Activated T-helper 17 cell treated with anti-CD3 and anti-CD28 coated beads, Interleukin-2, amount 50 U/mL, for 72 hours (primary cell): ENCODE data around the gene POFUT1. TPM values are rescaled to one million over a fixed set of nuclear protein-coding genes. Genes with fewer than 3 reads are reported as not detected.

Source experiments
- ATAC-seq: fragments of 150-1000 bp; cut with Tn5 transposase; replicated peaks from 2 replicates; pipeline ENCODE4 v1.10.0; 2021; ENCODE audit warnings: mild to moderate bottlenecking, moderate library complexity
- H3K27ac Mint-ChIP-seq: one replicate; pipeline ENCODE4 v1.8.0; 2022; ENCODE audit warnings: mixed read lengths
- H3K27me3 Mint-ChIP-seq: one replicate; pipeline ENCODE4 v1.8.0; 2022; ENCODE audit warnings: mixed read lengths
- H3K36me3 Mint-ChIP-seq: one replicate; pipeline ENCODE4 v1.8.0; 2022; ENCODE audit warnings: low read depth, mild to moderate bottlenecking, mixed read lengths
- H3K4me1 Mint-ChIP-seq: one replicate; pipeline ENCODE4 v1.8.0; 2022; ENCODE audit warnings: mixed read lengths
- H3K4me3 Mint-ChIP-seq: one replicate; pipeline ENCODE4 v1.8.0; 2022; ENCODE audit warnings: mild to moderate bottlenecking, mixed read lengths
- H3K9me3 Mint-ChIP-seq: one replicate; pipeline ENCODE4 v1.8.0; 2022; ENCODE audit warnings: mixed read lengths
- total RNA-seq, 2 donors: library from RNA; stranded (reverse); gene quantifications; one replicate each; pipeline ENCODE4 v1.2.3, GENCODE V29; 2022

Gene POFUT1
- total RNA-seq, 2 donors from 2014 or later: 41.4 TPM

GRCh38 chr20:32282461-32282860, 74.8 kb downstream of the POFUT1 start:
- Mint-ChIP-seq H3K36me3 (peaks cover 79% of the 10 kb centered on the region), H3K9me3 (no peaks in the 10 kb centered on the region), H3K4me1 (peaks cover 46% of the 10 kb centered on the region), H3K27me3 (no peaks in the 10 kb centered on the region), H3K27ac (peak overlapping the region; percentile 81), H3K4me3 (peak overlapping the region; percentile 69)
- ATAC-seq: no peak

GRCh38 chr20:32285082-32285620, 77.5 kb downstream of the POFUT1 start:
- H3K4me1 Mint-ChIP-seq: peaks cover 47% of the 10 kb centered on the region
- H3K9me3 Mint-ChIP-seq: no peaks in the 10 kb centered on the region
- ATAC-seq: peak; percentile 66
- peaks cover 77% of the 10 kb centered on the region for H3K36me3 Mint-ChIP-seq
- H3K27me3 Mint-ChIP-seq: no peaks in the 10 kb centered on the region
- peak overlapping the region; percentile 66 for H3K4me3 Mint-ChIP-seq
- H3K27ac Mint-ChIP-seq: peak overlapping the region; percentile 82

GRCh38 chr20:32285621-32286371, 78.1 kb downstream of the POFUT1 start:
- ATAC-seq: peak; percentile 82
- H3K9me3 Mint-ChIP-seq: no peaks in the 10 kb centered on the region
- H3K27me3 Mint-ChIP-seq: no peaks in the 10 kb centered on the region
- H3K4me1 Mint-ChIP-seq: peaks cover 50% of the 10 kb centered on the region
- peak overlapping the region; percentile 82 for H3K27ac Mint-ChIP-seq
- peak overlapping the region; percentile 66 for H3K4me3 Mint-ChIP-seq
- H3K36me3 Mint-ChIP-seq: peaks cover 77% of the 10 kb centered on the region

GRCh38 chr20:32287231-32287638, 79.6 kb downstream of the POFUT1 start:
- Mint-ChIP-seq H3K4me3 (peak overlapping the region; percentile 66), H3K9me3 (no peaks in the 10 kb centered on the region), H3K27ac (no peak overlapping the region), H3K27me3 (no peaks in the 10 kb centered on the region), H3K4me1 (peaks cover 43% of the 10 kb centered on the region), H3K36me3 (peaks cover 73% of the 10 kb centered on the region)
- no peak for ATAC-seq

Other genes with a start within 250 kb of the POFUT1 start
- under 1 TPM; 0.03 to 0.04 TPM for gene XKR7, start 239.7 kb upstream of the POFUT1 start, total RNA-seq
- gene CCM2L, start 197.4 kb upstream of the POFUT1 start, total RNA-seq: not detected
- gene HCK, start 155.6 kb upstream of the POFUT1 start, total RNA-seq: under 1 TPM; 0.13 to 0.15 TPM
- gene TM9SF4, start 98.2 kb upstream of the POFUT1 start, total RNA-seq: 10 to 100 TPM; 47.0 to 47.4 TPM
- 10 to 100 TPM; 61.9 to 93.1 TPM for gene PLAGL2, start 137 bp upstream of the POFUT1 start, total RNA-seq
- 10 to 100 TPM; 25.9 to 43.0 TPM for gene KIF3B, start 69.8 kb downstream of the POFUT1 start, total RNA-seq
- 100 to 1,000 TPM; 164 to 232 TPM for gene ASXL1, start 150.5 kb downstream of the POFUT1 start, total RNA-seq